Hematopoietic multipotent progenitor cell treated with erythropoietin and hydrocortisone succinate and interleukin-3 and kit ligand, for 4 days (in vitro differentiated cells): ENCODE results near the gene PHF8.

ENCODE experiments used
- DNase-seq: peaks from one replicate; pipeline ENCODE4 v3.0.0-alpha.2; 2015

The PHF8 gene

GRCh38 chrX:54044126-54044876 is at the start of gene PHF8:
Gene PHF8, minus strand, starts transcription at chrX:54044473. Its CDS starts 1,745 bp downstream, at chrX:54042728.
- DNase-seq: peak; percentile 97

DNA sequence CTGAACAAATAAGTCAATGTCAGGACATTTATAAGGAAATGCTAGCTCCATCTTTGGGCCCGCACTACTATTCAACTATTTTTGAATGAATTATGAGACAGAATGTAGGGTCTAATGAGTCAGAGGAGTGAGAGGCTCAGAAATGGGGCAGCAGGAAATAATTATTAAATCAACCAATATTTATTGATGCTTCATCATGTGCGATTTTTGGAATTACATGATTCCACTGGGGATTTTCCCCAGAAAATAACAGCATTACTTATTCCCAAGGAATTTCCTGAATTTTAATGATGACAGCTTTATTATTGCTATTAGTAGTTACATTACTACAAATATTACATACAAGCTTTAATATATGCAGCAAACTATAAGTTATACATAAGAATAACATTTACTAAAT is 49.3 kb upstream of the PHF8 start:
- no peak for DNase-seq

GRCh38 chrX:54093159-54093558 is 48.9 kb upstream of the PHF8 start:
- no peak for DNase-seq

- DNase-seq: no peak
Observed at GRCh38 chrX:54090880-54091279, 46.6 kb upstream of the PHF8 start.

DNA sequence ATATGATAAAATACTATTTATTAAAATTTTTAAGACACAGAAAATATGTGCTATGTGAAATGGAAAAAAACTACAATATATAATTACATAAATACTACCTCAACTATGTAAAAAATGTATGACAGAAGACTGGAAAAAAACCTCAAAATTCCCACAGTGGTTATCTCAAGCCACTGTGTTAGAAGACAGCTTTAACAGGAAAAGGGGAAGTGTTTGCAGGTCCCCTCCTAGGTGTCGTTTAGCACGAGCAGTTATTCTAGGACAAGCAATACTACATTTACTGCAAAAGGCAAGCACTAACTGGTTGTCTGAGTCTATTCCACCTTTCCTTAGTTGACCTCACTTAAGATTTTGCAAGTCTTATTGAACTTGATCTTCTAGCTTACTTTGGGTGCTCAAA is 44.9 kb upstream of the PHF8 start:
- DNase-seq: no peak

DNA sequence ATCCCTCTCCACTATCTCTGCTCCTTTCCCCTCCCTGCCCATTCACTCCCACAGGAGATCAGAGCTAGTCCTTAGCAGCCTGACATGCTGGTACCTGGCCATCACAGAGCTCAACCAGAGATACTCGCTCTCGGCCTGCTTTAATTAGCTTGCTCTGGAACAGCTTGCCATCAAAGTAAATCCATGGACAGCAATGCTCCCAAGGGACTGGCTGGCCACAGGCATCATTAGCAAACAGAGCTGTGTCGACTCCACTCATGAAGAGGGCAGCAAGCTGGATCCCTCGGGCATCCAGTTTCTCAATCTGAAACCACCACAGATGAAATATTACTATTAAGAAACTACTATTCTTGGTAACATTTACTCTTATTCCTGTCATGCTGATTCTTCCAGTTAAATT is 43.4 kb upstream of the PHF8 start:
- DNase-seq: no peak

DNA sequence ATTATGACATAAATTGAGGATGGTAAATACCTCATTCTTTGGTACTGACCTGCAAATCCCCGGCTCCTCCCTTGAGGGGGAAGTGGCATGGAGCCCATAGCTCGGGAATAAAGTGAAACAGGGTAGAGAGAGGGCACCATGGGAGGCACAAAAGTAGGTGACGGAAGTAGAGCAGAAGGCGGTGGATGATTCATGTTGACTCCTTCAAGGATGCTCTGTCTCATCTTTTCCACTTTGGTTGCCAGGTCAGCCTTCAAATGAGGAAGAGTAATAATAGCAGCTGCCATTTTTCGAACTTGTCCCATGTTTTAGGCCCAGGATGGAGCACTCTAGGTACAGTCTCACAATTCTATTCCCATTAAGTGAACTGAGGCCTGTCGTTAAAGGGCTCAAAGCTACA is 41.4 kb upstream of the PHF8 start:
- DNase-seq: no peak

- no peak for DNase-seq
Observed at GRCh38 chrX:54076903-54077302, 32.6 kb upstream of the PHF8 start.

- no peak for DNase-seq
Observed at GRCh38 chrX:54074826-54075225, 30.6 kb upstream of the PHF8 start.

- peak; percentile 60 for DNase-seq
Observed at GRCh38 chrX:54067766-54068165, 23.5 kb upstream of the PHF8 start.

GRCh38 chrX:54066841-54067240 is 22.6 kb upstream of the PHF8 start:
- no peak for DNase-seq

GRCh38 chrX:54064564-54064963 is 20.3 kb upstream of the PHF8 start:
- DNase-seq: no peak

GRCh38 chrX:54063361-54063760 is 19.1 kb upstream of the PHF8 start:
- no peak for DNase-seq

GRCh38 chrX:54049801-54050200 is 5.5 kb upstream of the PHF8 start:
- DNase-seq: peak; percentile 12

- DNase-seq: no peak
Observed at GRCh38 chrX:54048412-54048811, 4.1 kb upstream of the PHF8 start.

DNA sequence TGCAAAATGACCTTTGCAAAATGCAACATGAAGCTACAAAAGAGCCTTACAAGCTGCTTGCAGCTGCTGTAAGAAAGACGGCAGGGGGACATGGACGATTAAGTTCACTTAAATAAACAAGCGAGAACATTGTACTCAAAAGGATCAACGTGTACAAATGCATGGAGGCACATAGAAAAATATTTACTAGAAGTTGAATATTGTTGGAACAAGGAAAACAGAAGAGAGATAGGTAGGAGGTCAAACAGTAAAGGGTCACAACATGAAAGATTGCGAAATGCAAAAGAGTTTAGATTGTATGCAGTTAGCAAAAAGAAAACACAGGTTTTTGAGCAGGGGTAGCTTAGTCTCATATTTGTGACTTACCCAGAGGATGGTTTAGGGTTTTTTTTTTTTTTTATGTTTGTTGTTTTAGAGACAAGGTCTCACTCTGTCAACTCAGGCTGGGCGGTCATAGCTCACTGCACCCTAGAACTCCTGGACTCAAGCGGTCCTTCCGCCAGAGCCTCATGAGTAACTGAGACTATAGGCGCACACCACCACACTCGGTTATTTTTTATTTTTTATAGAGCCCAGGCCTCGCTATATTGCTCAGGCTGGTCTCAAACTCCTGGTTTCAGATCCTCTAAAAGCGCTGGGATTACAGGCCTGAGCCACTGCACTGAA is 1.4 kb upstream of the PHF8 start:
- DNase-seq: no peak

- no peak for DNase-seq
Observed at GRCh38 chrX:54044877-54045338, 635 bp upstream of the PHF8 start.

- peak; percentile 41 for DNase-seq
Observed at GRCh38 chrX:54043541-54044125, 640 bp downstream of the PHF8 start.

DNA sequence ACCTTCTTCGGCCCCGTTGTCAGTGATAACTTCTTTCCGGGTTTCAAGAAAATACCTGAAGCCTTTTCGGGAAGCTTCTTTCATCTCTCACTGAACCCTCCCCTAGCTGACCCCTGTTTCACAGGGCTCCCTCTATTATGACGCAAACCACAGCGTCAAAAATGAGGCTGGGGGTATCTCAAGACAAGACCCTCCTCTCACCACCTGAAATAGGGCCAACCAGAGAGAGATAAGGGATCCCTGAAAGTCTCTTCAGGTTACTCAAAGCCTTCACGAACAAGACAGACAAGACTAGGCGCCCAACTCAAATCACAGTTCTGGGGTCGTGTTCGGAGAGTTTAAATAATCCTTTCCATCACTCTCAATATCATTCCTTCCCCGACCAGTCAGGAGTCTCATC is 1.2 kb downstream of the PHF8 start:
- DNase-seq: no peak

GRCh38 chrX:54042609-54043021 is 1.7 kb downstream of the PHF8 start:
- DNase-seq: peak; percentile 82

- no peak for DNase-seq
Observed at GRCh38 chrX:54030329-54030728, 13.9 kb downstream of the PHF8 start.

DNA sequence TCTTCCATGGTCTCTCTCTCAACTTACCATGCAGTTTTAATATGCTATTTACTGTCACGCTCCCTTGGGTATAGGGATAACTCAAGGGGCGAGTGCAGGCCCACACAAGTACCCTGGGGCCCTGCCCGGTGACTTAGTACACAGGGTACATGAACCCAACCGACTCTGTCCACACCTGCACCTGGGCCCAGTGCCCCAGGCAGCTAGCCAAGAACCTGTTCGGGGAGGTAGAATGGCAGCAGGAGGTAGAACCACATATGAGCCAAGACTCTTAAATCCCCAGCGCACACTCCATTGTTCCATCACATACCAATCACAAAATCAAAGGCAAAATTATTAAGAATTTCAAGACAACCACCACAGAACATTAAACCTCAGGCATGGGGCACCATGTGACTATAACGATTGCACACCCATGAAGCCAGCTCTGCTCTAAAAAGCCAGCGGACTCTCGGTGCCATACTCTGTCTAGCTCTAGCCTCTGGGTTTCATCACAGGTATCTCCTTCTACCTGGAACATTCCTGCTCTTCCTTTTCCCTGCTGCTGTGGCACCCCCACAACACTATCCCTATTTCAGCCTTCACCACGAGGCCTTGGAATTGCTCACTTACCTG is 14.6 kb downstream of the PHF8 start:
- no peak for DNase-seq

- no peak for DNase-seq
Observed at GRCh38 chrX:54024350-54024749, 19.9 kb downstream of the PHF8 start.
